KMS-11 (cell line): Measurements from ENCODE around the gene HDGFL3.

ENCODE experiments used
- H2AFZ ChIP-seq: fragments of 200-600 bp; sonication (generic); 2 replicates; pipeline ENCODE4 v1.6.1; 2016; ENCODE audit warnings: antibody characterized with exemption, mixed run types, low read depth
- H3K27ac ChIP-seq: fragments of 200-600 bp; sonication (generic); 2 replicates; pipeline ENCODE4 v1.6.1; 2016; ENCODE audit warnings: mild to moderate bottlenecking, mixed run types
- H3K27me3 ChIP-seq: fragments of 200-600 bp; sonication (generic); 2 replicates; pipeline ENCODE4 v1.6.1; 2017; ENCODE audit warnings: mild to moderate bottlenecking, low read depth, mixed run types, moderate library complexity; ENCODE audit not compliant: insufficient read depth
- H3K36me3 ChIP-seq: fragments of 200-600 bp; sonication (generic); 2 replicates; pipeline ENCODE4 v1.6.1; 2017; ENCODE audit warnings: mild to moderate bottlenecking, mixed run types; ENCODE audit not compliant: insufficient read depth
- H3K4me1 ChIP-seq: fragments of 200-600 bp; sonication (generic); 2 replicates; pipeline ENCODE4 v1.6.1; 2016; ENCODE audit warnings: mild to moderate bottlenecking, low read depth, mixed run types; ENCODE audit not compliant: poor library complexity, severe bottlenecking
- H3K4me2 ChIP-seq: fragments of 200-600 bp; sonication (generic); 2 replicates; pipeline ENCODE4 v1.7.0; 2016; ENCODE audit warnings: mild to moderate bottlenecking, mixed run types
- H3K4me3 ChIP-seq: fragments of 200-600 bp; sonication (generic); IDR thresholded peaks from 2 replicates; pipeline ENCODE4 v1.6.1; 2017; ENCODE audit warnings: low read depth, low read length, mixed read lengths; ENCODE audit not compliant: insufficient read depth
- H3K79me2 ChIP-seq: fragments of 200-600 bp; sonication (generic); 2 replicates; pipeline ENCODE4 v1.6.1; 2016; ENCODE audit warnings: low read depth, mixed run types; ENCODE audit not compliant: insufficient read depth
- H3K9ac ChIP-seq: fragments of 200-600 bp; sonication (generic); 2 replicates; pipeline ENCODE4 v1.6.1; 2016; ENCODE audit warnings: mild to moderate bottlenecking, mixed run types
- H4K20me1 ChIP-seq: fragments of 200-600 bp; sonication (generic); 2 replicates; pipeline ENCODE4 v1.6.1; 2016; ENCODE audit warnings: mild to moderate bottlenecking, mixed run types; ENCODE audit not compliant: insufficient read depth
- CTCF ChIP-seq: fragments of 200-600 bp; sonication (generic); conservative IDR thresholded peaks from 2 replicates; pipeline ENCODE4 v1.6.1; 2017; ENCODE audit warnings: low read depth, mild to moderate bottlenecking, antibody characterized with exemption, low read length, moderate library complexity, mixed read lengths

Gene HDGFL3

GRCh38 chr15:83164111-83164770 lies 43.4 kb downstream of the HDGFL3 start:
- Histone ChIP-seq H3K4me3 (no peak overlapping the region), H3K36me3 (no peaks in the 10 kb centered on the region), H3K27me3 (no peaks in the 10 kb centered on the region), H2AFZ (no peak overlapping the region), H3K79me2 (no peaks in the 10 kb centered on the region), H3K4me1 (no peaks in the 10 kb centered on the region), H3K27ac (no peak overlapping the region), H3K4me2 (no peak overlapping the region), H3K9ac (no peak overlapping the region), H4K20me1 (no peaks in the 10 kb centered on the region)
- TF ChIP-seq CTCF = no peak

GRCh38 chr15:83163032-83163431 lies 44.6 kb downstream of the HDGFL3 start:
- TF ChIP-seq CTCF = no peak
- no peaks in the 10 kb centered on the region for H3K27me3 ChIP-seq
- no peak overlapping the region for H3K27ac ChIP-seq
- no peaks in the 10 kb centered on the region for H3K36me3 ChIP-seq
- no peaks in the 10 kb centered on the region for H4K20me1 ChIP-seq
- no peaks in the 10 kb centered on the region for H3K4me1 ChIP-seq
- no peak overlapping the region for H3K4me3 ChIP-seq
- H3K4me2 ChIP-seq = no peak overlapping the region
- no peak overlapping the region for H3K9ac ChIP-seq
- no peaks in the 10 kb centered on the region for H3K79me2 ChIP-seq
- H2AFZ ChIP-seq = no peak overlapping the region

GRCh38 chr15:83160741-83161140 lies 46.9 kb downstream of the HDGFL3 start:
- Histone ChIP-seq H3K79me2 (no peaks in the 10 kb centered on the region), H2AFZ (no peak overlapping the region), H3K9ac (no peak overlapping the region), H4K20me1 (no peaks in the 10 kb centered on the region), H3K27ac (no peak overlapping the region), H3K4me2 (no peak overlapping the region), H3K36me3 (no peaks in the 10 kb centered on the region), H3K4me3 (no peak overlapping the region), H3K27me3 (no peaks in the 10 kb centered on the region), H3K4me1 (peaks cover 3% of the 10 kb centered on the region)
- TF ChIP-seq CTCF = no peak

- no peak overlapping the region for H3K9ac ChIP-seq
- no peak overlapping the region for H2AFZ ChIP-seq
- H3K4me3 ChIP-seq = no peak overlapping the region
- no peak overlapping the region for H3K27ac ChIP-seq
- no peaks in the 10 kb centered on the region for H3K79me2 ChIP-seq
- TF ChIP-seq CTCF = no peak
- H3K4me1 ChIP-seq = peaks cover 7% of the 10 kb centered on the region
- no peaks in the 10 kb centered on the region for H4K20me1 ChIP-seq
- H3K27me3 ChIP-seq = no peaks in the 10 kb centered on the region
- no peaks in the 10 kb centered on the region for H3K36me3 ChIP-seq
- no peak overlapping the region for H3K4me2 ChIP-seq
Measured at GRCh38 chr15:83158393-83158792, 49.2 kb downstream of the HDGFL3 start.
